GM23338 (cell line): ENCODE results near the gene RBM33. TPM values are rescaled to one million over a fixed set of nuclear protein-coding genes. Genes with fewer than 3 reads are reported as not detected.
A peak's percentile ranks its signal among the peaks of the same experiment; 100 is the strongest.

Experiments
- ATAC-seq: fragments of 200-7000 bp; cut with Tn5 transposase; 3 replicates; pipeline ENCODE4 v1.9.1; 2020
- DNase-seq: peaks from one replicate; pipeline ENCODE4 v3.0.0-alpha.2; 2015; ENCODE audit warnings: low spot score
- H2AFZ ChIP-seq: fragments of 200-600 bp; sonication (generic); 2 replicates; pipeline ENCODE4 v1.8.0; 2016; ENCODE audit warnings: antibody characterized with exemption, mild to moderate bottlenecking, moderate library complexity
- H3F3A ChIP-seq: fragments of 200-600 bp; sonication (generic); replicated peaks from 2 replicates; pipeline ENCODE4 v1.8.0; 2017; ENCODE audit warnings: antibody characterized with exemption, mixed run types, low read depth
- H3K27ac ChIP-seq: fragments of 200-600 bp; sonication (generic); 2 replicates; pipeline ENCODE4 v1.6.1; 2016; ENCODE audit warnings: low read depth
- H3K27me3 ChIP-seq: fragments of 200-600 bp; sonication (generic); 2 replicates; pipeline ENCODE4 v1.8.0; 2016; ENCODE audit warnings: mild to moderate bottlenecking, mixed run types, moderate library complexity; ENCODE audit not compliant: insufficient read depth
- H3K36me3 ChIP-seq: fragments of 200-600 bp; sonication (generic); 2 replicates; pipeline ENCODE4 v1.8.0; 2016; ENCODE audit warnings: mild to moderate bottlenecking; ENCODE audit not compliant: insufficient read depth
- H3K4me1 ChIP-seq: fragments of 200-600 bp; sonication (generic); 2 replicates; pipeline ENCODE4 v1.8.0; 2016; ENCODE audit warnings: mild to moderate bottlenecking, moderate library complexity; ENCODE audit not compliant: insufficient read depth
- H3K4me2 ChIP-seq: fragments of 200-600 bp; sonication (generic); 2 replicates; pipeline ENCODE4 v1.7.1; 2017; ENCODE audit warnings: mixed run types
- H3K4me3 ChIP-seq: fragments of 200-600 bp; sonication (generic); 2 replicates; pipeline ENCODE4 v1.6.1; 2016; ENCODE audit warnings: mixed run types
- H3K79me2 ChIP-seq: fragments of 200-600 bp; sonication (generic); replicated peaks from 2 replicates; pipeline ENCODE4 v1.8.0; 2017; ENCODE audit warnings: mild to moderate bottlenecking; ENCODE audit not compliant: insufficient read depth
- H3K9me2 ChIP-seq: fragments of 200-600 bp; sonication (generic); 2 replicates; pipeline ENCODE4 v1.8.0; 2017; ENCODE audit not compliant: insufficient read depth
- H4K20me1 ChIP-seq: fragments of 200-600 bp; sonication (generic); replicated peaks from 2 replicates; pipeline ENCODE4 v1.8.0; 2017; ENCODE audit warnings: mild to moderate bottlenecking; ENCODE audit not compliant: insufficient read depth
- H3K27ac Mint-ChIP-seq: 2 replicates; pipeline ENCODE4 v1.8.0; 2020; ENCODE audit warnings: inconsistent platforms, mild to moderate bottlenecking, moderate library complexity, mixed read lengths
- H3K27me3 Mint-ChIP-seq: 3 replicates; pipeline ENCODE4 v1.8.0; 2022; ENCODE audit warnings: low read depth, mild to moderate bottlenecking, moderate library complexity, mixed read lengths, inconsistent platforms; ENCODE audit not compliant: insufficient read depth, poor library complexity
- H3K36me3 Mint-ChIP-seq: 3 replicates; pipeline ENCODE4 v1.8.0; 2021; ENCODE audit warnings: low read depth, mild to moderate bottlenecking, inconsistent platforms, moderate library complexity, mixed read lengths
- H3K4me1 Mint-ChIP-seq: 3 replicates; pipeline ENCODE4 v1.8.0; 2020; ENCODE audit warnings: mild to moderate bottlenecking, inconsistent platforms, mixed read lengths
- H3K4me3 Mint-ChIP-seq: 3 replicates; pipeline ENCODE4 v1.8.0; 2021; ENCODE audit warnings: moderate library complexity, mild to moderate bottlenecking, inconsistent platforms, mixed read lengths
- H3K9me3 Mint-ChIP-seq: 3 replicates; pipeline ENCODE4 v1.8.0; 2020; ENCODE audit warnings: moderate library complexity, mild to moderate bottlenecking, inconsistent platforms, mixed read lengths
- ETS1 ChIP-seq: IDR thresholded peaks from 2 replicates; pipeline ENCODE4 v1.6.1; 2016; ENCODE audit warnings: antibody characterized with exemption
- EZH2 ChIP-seq: fragments of 200-600 bp; sonication (generic); IDR thresholded peaks from one replicate; pipeline ENCODE4 v1.8.0; 2017; ENCODE audit warnings: antibody characterized with exemption, mild to moderate bottlenecking, low read depth; ENCODE audit not compliant: unreplicated experiment
- JUNB ChIP-seq: IDR thresholded peaks from one replicate; pipeline ENCODE4 v1.6.1; 2016; ENCODE audit warnings: antibody characterized with exemption; ENCODE audit not compliant: unreplicated experiment
- POLR2AphosphoS5 ChIP-seq: IDR thresholded peaks from 2 replicates; pipeline ENCODE4 v1.6.1; 2016; ENCODE audit warnings: antibody characterized with exemption, low read depth
- ZNF114 ChIP-seq: fragments of 250-450 bp; sonication (Bioruptor Pico); IDR thresholded peaks from 2 replicates; pipeline ENCODE4 v1.5.0; 2020; ENCODE audit warnings: mild to moderate bottlenecking, moderate library complexity
- ZNF331 ChIP-seq: fragments of 250-450 bp; sonication (Bioruptor Pico); IDR thresholded peaks from 2 replicates; pipeline ENCODE4 v1.5.0; 2020; ENCODE audit warnings: low read depth, mild to moderate bottlenecking, moderate library complexity
- polyA plus RNA-seq: library from polyadenylated mRNA; unstranded; fragments of >200 nt; fragmentation: Nextera tagmentation; extraction: Ambion mirVana; gene quantifications from 2 replicates; pipeline ENCODE4 v1.2.1, GENCODE V29; 2016
- total RNA-seq: library from RNA; depleted of rRNA; stranded (reverse); fragments of >200 nt; shearing (Covaris generic); gene quantifications from 2 replicates; pipeline ENCODE4 v1.2.3, GENCODE V29; 2014
- TF ChIP-seq, protein P1 (sequence below): fragments of 250-450 bp; sonication (Bioruptor Pico); IDR thresholded peaks from 2 replicates; pipeline ENCODE4 v1.5.0; 2020; ENCODE audit warnings: mild to moderate bottlenecking, moderate library complexity

Gene RBM33
- total and polyA plus RNA-seq, 2 experiments from 2014 or later: 47.7 to 94.7 TPM

GRCh38 chr7:155722936-155723335 lies 78.5 kb downstream of the RBM33 start (continued):
- TF ChIP-seq, protein P1, sequence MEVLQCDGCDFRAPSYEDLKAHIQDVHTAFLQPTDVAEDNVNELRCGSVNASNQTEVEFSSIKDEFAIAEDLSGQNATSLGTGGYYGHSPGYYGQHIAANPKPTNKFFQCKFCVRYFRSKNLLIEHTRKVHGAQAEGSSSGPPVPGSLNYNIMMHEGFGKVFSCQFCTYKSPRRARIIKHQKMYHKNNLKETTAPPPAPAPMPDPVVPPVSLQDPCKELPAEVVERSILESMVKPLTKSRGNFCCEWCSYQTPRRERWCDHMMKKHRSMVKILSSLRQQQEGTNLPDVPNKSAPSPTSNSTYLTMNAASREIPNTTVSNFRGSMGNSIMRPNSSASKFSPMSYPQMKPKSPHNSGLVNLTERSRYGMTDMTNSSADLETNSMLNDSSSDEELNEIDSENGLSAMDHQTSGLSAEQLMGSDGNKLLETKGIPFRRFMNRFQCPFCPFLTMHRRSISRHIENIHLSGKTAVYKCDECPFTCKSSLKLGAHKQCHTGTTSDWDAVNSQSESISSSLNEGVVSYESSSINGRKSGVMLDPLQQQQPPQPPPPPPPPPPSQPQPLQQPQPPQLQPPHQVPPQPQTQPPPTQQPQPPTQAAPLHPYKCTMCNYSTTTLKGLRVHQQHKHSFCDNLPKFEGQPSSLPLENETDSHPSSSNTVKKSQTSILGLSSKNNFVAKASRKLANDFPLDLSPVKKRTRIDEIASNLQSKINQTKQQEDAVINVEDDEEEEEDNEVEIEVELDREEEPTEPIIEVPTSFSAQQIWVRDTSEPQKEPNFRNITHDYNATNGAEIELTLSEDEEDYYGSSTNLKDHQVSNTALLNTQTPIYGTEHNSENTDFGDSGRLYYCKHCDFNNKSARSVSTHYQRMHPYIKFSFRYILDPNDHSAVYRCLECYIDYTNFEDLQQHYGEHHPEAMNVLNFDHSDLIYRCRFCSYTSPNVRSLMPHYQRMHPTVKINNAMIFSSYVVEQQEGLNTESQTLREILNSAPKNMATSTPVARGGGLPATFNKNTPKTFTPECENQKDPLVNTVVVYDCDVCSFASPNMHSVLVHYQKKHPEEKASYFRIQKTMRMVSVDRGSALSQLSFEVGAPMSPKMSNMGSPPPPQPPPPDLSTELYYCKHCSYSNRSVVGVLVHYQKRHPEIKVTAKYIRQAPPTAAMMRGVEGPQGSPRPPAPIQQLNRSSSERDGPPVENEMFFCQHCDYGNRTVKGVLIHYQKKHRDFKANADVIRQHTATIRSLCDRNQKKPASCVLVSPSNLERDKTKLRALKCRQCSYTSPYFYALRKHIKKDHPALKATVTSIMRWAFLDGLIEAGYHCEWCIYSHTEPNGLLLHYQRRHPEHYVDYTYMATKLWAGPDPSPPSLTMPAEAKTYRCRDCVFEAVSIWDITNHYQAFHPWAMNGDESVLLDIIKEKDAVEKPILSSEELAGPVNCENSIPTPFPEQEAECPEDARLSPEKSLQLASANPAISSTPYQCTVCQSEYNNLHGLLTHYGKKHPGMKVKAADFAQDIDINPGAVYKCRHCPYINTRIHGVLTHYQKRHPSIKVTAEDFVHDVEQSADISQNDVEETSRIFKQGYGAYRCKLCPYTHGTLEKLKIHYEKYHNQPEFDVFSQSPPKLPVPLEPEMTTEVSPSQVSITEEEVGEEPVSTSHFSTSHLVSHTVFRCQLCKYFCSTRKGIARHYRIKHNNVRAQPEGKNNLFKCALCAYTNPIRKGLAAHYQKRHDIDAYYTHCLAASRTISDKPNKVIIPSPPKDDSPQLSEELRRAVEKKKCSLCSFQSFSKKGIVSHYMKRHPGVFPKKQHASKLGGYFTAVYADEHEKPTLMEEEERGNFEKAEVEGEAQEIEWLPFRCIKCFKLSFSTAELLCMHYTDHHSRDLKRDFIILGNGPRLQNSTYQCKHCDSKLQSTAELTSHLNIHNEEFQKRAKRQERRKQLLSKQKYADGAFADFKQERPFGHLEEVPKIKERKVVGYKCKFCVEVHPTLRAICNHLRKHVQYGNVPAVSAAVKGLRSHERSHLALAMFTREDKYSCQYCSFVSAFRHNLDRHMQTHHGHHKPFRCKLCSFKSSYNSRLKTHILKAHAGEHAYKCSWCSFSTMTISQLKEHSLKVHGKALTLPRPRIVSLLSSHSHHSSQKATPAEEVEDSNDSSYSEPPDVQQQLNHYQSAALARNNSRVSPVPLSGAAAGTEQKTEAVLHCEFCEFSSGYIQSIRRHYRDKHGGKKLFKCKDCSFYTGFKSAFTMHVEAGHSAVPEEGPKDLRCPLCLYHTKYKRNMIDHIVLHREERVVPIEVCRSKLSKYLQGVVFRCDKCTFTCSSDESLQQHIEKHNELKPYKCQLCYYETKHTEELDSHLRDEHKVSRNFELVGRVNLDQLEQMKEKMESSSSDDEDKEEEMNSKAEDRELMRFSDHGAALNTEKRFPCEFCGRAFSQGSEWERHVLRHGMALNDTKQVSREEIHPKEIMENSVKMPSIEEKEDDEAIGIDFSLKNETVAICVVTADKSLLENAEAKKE (CRISPR knock-in tag): no peak
- TF ChIP-seq POLR2AphosphoS5 (no peak), ETS1 (no peak), EZH2 (no peak), JUNB (no peak), ZNF331 (CRISPR knock-in tag) (no peak), ZNF114 (CRISPR knock-in tag) (no peak)

GRCh38 chr7:155724327-155725005 lies 80.0 kb downstream of the RBM33 start:
- peak; percentile 92 for ATAC-seq
- Mint-ChIP-seq H3K9me3 (no peaks in the 10 kb centered on the region), H3K27ac (no peak overlapping the region; the same call in 1 of the 2 replicates), H3K36me3 (0 out of 3 replicates have a peak, but pooled peaks cover 3% of the 10 kb centered on the region), H3K4me1 (peaks cover 10% of the 10 kb centered on the region; the same call in 2 of the 3 replicates), H3K27me3 (no peaks in the 10 kb centered on the region), H3K4me3 (no peak overlapping the region)
- Histone ChIP-seq H2AFZ (no peak overlapping the region), H4K20me1 (peaks cover 14% of the 10 kb centered on the region), H3K4me2 (no peak overlapping the region), H3K27ac (no peak overlapping the region), H3K79me2 (peaks cover 71% of the 10 kb centered on the region), H3K9me2 (no peaks in the 10 kb centered on the region), H3K4me3 (no peak overlapping the region), H3F3A (no peaks in the 10 kb centered on the region), H3K36me3 (no peaks in the 10 kb centered on the region), H3K4me1 (no peaks in the 10 kb centered on the region), H3K27me3 (no peaks in the 10 kb centered on the region)
- DNase-seq: peak; percentile 59
- TF ChIP-seq JUNB: no peak
- no peak for TF ChIP-seq POLR2AphosphoS5
- TF ChIP-seq, protein P1 (CRISPR knock-in tag): no peak
